ENCODE data around the gene MAP10. TPM values are rescaled to one million over a fixed set of nuclear protein-coding genes. Genes with fewer than 3 reads are reported as not detected.
A peak's percentile ranks its signal among the peaks of the same experiment; 100 is the strongest.
"Not testable (repeated sequence)": the region's sequence is repeated elsewhere in the genome, so short reads cannot be mapped to it uniquely, and the experiment has no call there.

MAP10 gene
- total RNA-seq: 1.1 TPM
- long read RNA-seq, partial matches to known transcripts: 0 of 4 reads
- long read RNA-seq, other reads (novel, unspliced or antisense): 0 of 4 reads

DNA sequence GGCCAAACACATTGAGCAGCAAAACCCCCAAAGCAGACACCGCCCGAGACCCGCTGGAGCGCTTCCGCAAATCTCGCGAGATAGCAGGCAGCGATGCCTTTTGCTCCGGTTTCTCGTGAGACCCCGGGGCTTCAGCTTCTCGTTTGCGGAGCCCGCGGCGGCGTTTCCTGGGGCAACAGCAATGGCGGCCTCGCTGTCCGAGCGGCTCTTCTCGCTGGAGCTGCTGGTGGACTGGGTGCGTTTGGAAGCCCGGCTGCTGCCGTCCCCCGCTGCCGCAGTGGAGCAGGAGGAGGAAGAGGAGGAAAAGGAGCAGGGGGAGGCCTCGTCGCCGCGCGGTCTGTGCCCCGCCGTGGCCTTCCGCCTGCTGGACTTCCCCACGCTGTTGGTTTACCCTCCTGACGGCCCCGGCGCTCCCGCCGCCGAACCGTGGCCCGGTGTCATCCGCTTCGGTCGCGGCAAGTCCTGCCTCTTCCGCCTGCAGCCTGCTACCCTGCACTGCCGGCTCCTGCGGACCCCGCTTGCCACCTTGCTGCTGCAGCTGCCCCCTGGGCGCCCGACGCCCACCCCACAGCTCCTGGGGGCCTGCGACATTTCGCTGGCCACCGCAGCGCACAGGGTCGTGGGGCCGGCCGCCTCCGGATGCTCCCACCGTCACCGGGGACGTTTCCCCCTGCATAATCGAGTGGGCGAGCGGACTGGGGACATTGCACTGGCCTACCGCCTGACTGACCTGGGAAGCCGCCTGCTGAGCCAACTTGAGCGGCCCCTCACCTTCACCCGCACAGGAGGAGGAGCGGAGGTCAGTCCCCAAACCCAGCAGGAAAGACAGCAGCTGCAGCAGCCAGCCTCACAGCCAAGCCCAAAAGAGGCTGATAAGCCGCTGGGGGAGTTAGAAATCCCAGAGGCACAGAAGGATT, at the start of gene MAP10:
Gene MAP10, plus strand, starts transcription at position 148 of the 917 bp plus-strand sequence. Its CDS starts 34 bp downstream, at position 182.
- DNase-seq (ENCODE audit: low spot score): peak; percentile 92

GRCh38 chr1:232764458-232765251, 40.6 kb upstream of the MAP10 start:
- no peak for DNase-seq (ENCODE audit: low spot score)

DNA sequence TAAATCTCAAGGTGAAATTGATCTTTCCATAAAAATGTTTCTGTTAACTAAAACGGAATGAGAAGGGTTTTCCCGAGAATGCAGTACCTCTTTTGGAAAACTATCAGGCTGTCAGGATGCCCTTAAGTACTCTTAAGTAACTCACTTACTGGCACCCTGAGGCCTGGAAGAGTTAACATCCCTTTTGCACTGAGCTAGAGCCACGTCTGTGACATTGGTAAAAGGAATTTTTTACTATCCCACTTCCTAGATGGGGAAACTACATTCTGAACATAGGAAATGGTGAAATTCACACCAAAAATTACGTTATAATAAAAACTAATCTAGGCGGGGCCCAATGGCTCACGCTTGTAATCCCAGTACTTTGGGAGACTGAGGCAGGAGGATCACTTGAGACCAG, 39.7 kb upstream of the MAP10 start:
- no peak for DNase-seq (ENCODE audit: low spot score)

- DNase-seq (ENCODE audit: low spot score): no peak
These were observed 38.9 kb upstream of the MAP10 start for GRCh38 chr1:232766241-232766890.

DNA sequence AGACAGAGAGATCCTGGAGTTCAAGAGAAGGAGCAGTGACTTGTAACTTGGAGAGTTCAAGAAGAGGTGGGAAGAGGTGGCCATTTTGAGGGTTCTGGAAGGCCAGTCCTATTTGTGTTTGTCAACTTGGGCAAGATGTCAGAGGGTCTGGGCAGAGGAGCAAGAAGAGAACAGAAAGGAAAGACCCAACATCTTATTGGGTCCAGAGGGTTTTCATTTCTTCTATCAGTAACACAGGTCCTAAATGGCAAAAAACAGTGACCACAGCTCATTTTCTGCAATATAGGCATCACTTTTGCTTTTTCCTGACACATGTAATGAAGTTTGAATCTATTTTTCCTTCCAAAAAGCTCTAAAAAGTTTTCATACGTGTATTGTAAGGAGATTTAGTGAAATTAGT, 38.3 kb upstream of the MAP10 start:
- no peak for DNase-seq (ENCODE audit: low spot score)

- no peak for DNase-seq (ENCODE audit: low spot score)
These were observed 37.7 kb upstream of the MAP10 start for GRCh38 chr1:232767305-232768074.

DNA sequence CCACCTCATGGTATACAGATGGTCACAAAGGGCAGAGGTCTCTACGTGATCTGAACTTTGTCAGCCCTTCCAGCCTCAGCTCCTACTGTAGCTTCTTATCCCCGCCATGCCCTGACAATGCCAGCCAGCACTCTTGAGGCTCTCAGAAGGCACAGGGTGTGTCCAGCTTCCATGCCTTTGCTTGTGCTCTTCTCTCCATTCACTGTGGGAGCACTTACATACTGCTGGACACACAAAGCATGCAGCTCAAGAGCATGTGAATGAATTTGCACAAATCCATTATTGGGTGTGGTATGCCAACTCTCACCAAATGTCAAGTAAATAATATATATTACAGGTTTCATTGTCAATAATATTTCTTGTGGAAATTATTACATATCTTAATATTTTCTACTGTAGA, 36.4 kb upstream of the MAP10 start:
- no peak for DNase-seq (ENCODE audit: low spot score)

DNA sequence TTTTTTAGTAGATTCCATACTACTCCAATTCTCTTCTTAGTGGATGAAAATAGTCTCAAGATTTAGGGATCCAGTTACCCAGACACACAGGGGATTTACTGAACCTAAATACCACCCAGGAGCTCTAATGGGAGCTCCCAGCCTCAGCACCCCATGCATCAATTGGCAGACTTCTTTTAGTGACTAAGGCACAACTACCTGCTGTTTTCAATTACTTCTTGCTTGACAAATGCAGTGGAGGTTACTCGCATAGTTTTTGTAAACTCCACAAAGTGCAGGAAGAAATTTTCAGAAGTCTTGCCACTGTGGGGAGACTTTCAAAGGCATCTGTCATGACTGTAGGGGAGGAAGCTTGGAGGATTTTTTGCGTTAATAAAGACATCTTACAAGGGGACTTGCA, 35.5 kb upstream of the MAP10 start:
- no peak for DNase-seq (ENCODE audit: low spot score)

DNA sequence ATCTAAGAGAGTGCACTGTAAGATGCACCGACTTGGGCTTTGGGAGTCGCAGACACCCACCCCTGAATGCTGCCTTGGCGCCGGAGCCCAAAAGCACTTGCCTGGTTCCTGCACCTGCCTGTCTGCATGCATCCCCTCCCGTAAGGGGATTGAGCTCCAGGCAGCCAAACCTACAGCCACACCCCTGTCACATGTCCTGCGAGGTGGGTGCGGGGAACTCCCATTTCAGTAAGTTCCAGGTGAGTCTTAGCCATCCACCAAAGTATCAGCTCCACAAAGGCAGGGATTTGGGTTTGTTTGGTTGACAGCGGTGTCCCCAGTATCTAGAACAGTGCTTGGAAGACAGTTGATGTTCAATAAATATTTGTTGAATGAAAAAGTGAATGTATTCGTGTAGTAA, 31.5 kb upstream of the MAP10 start:
- no peak for DNase-seq (ENCODE audit: low spot score)

- no peak for DNase-seq (ENCODE audit: low spot score)
These were observed 28.6 kb upstream of the MAP10 start for GRCh38 chr1:232776526-232777106.

GRCh38 chr1:232780354-232780753, 24.9 kb upstream of the MAP10 start:
- DNase-seq (ENCODE audit: low spot score): no peak

DNA sequence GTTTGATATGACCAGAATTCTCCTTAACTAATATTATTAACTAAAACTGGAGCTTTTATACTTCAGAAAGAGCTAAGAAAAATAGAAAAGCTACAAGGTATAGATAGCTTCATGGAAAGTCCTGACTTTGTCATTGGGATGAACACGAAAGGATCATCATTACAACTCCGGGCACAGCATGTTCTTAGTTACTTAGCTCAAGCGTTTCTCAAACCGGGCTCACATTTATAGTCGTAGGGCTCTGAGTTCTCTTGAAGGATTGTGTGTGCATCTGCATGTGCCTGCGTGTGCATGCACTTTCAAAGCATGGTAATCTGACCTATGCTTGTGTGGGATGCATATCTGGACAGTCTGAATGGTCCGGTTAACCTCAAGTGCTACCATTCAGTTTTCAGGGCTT, 20.4 kb upstream of the MAP10 start:
- DNase-seq (ENCODE audit: low spot score): no peak

GRCh38 chr1:232785630-232786029, 19.6 kb upstream of the MAP10 start:
- not testable (repeated sequence) for DNase-seq (ENCODE audit: low spot score)

DNA sequence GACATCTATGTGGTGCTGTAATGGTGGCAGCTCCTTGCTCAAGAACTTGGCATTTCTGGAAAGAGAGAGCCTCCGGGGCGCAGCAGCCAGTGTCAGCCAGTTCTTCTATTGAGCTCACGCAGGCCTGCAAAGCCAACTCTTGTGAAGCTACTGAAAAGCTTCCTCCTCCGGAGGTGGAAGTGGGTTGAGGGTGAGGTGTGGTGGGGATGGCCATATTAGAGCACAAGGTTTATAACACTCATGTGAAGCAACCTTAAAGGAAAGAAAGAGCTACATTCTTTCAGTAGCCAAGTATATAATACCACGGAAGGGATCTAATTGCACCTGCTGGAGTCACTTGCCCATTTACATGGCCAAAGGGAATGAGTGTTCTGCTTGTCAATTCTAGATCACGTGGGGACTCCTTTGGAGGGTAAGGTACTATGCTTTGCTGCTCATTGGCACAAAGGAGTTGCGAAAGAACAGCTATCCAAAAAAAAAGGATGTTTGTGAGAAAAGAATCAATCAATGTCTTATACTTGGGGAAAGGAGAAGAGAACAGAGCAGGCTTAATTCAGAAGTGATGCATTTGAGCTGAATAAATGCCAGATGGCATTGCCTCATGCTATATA, 18.3 kb upstream of the MAP10 start:
- no peak for DNase-seq (ENCODE audit: low spot score)

DNA sequence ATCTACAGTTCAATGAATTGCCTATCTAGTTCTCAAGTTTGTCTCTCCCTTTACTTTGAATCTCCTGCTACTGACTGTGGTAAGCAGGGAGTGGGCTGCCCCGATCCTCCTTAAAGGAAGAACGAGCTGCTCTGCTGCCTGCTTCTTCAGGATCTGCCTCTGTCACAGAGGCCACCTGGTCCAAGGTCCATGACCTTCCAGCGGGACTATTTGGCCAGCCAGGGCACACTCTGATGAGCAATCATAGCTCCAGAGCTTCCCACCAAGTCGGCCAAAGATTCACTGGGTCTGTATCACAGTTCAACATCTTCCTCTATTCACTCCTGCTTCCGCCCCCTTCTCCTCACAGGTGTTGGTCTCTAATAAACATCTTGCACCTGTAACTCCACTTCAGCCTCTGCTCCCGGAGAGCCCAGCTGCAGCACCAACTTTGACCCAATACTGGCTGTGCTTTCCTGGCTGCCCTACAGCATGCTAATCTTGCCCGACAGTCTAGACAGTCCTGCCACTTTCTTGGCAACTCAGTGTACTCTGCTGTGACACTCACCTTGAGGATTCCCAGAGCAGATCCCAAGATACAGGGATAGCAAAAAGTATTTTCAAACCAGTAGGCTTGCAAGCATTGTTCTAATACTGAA, 16.9 kb upstream of the MAP10 start:
- no peak for DNase-seq (ENCODE audit: low spot score)

DNA sequence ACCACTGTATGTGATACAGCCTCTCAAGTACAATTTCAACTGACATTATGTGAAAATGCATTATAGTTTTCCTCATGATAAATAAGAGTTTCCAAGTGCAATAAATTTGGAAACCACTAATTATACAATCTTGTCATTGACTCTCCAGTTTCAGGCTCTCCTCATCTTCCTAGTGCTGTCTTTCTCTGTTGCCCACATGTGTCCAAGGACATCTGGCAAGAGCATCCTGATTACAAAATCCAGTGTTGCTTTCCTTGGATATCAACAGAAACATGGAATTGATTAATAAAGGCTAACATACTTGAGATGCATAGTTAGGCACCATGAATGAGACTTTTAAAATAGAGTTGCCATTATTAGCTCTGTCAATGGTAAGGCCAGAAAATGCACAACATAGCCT, 15.6 kb upstream of the MAP10 start:
- DNase-seq (ENCODE audit: low spot score): no peak

DNA sequence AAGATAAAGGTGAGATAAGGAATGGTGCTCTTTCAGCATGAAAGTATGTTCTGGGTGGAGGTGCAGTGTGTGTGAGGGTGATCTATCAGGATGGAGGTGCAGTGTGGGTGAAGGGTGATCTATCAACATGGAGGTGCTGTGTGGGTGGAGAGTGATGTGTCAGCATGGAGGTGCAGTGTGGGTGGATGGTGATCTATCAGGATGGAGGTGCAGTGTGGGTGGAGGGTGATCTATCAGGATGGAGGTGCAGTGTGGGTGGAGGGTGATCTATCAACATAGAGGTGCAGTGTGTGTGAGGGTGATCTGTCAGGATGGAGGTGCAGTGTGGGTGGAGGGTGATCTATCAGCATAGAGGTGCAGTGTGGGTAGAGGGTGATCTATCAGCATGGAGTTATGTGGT, 12.3 kb upstream of the MAP10 start:
- DNase-seq (ENCODE audit: low spot score): no peak

DNA sequence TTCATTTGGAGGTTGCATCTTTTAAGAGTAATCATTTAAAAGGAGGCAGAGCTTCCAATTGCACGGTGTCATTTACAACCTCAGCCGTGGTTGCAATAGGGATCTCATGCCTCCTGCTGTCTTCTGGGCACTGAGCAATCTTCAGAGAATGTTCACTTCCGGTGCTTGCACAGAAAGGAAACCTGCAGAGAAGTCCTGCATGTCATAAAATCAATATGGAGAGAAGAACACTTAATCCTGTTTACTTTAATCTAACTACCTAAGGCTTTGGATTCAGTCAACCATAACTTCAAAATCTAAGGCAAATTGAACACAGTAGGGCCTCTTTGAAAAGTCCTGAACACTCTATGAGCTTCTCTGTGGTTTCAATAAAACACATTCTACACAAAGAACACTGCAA, 11.3 kb upstream of the MAP10 start:
- DNase-seq (ENCODE audit: low spot score): no peak

DNA sequence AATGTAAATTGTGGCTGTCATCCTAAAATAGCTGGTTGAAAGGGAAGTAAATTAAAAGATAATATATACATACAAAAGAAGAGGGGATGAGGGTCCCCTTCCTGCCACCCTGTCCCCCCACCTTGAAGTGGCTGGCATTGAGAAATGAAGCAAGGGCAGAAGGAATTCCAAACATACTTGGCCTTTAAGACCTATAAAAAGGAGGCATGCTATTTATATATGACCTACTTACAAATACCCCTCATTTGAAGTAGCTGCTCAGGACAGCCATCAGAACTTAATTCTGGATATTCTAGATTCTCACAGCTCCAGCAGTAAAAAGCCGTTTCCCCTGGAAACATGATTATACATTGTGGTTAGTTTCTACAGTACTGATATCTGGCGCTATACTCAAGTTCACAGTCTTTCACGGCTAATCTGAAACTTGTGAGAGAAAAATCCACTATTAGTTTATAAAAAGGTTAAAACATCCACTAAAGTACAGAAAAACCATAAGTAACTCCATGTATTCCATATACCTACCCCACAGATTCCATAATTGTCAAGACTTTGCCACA, 9.6 kb upstream of the MAP10 start:
- no peak for DNase-seq (ENCODE audit: low spot score)
